Mucosa of descending colon (tissue), 3 donors: Measurements from ENCODE around the gene KRTAP4-8. TPM values are rescaled to one million over a fixed set of nuclear protein-coding genes. Genes with fewer than 3 reads are reported as not detected.
"Not testable (repeated sequence)": the region's sequence is repeated elsewhere in the genome, so short reads cannot be mapped to it uniquely, and the experiment has no call there.

Experiments
- ATAC-seq: fragments of 200-7000 bp; cut with Tn5 transposase; one replicate; pipeline ENCODE4 v1.9.1; 2020; ENCODE audit warnings: mild to moderate bottlenecking, moderate library complexity
- DNase-seq, 3 donors: peaks; one replicate each; pipeline ENCODE4 v3.0.0-alpha.2; 2020
- H3K36me3 ChIP-seq: fragments of 200-600 bp; one replicate; pipeline ENCODE4 v1.8.0; 2021; ENCODE audit warnings: low read depth, mild to moderate bottlenecking
- H3K4me1 ChIP-seq: fragments of 200-600 bp; one replicate; pipeline ENCODE4 v1.8.0; 2021; ENCODE audit warnings: low read depth, mild to moderate bottlenecking
- H3K4me3 ChIP-seq: fragments of 200-600 bp; one replicate; pipeline ENCODE4 v1.8.0; 2021; ENCODE audit warnings: mild to moderate bottlenecking
- H3K9me3 ChIP-seq: fragments of 200-600 bp; one replicate; pipeline ENCODE4 v1.8.0; 2021; ENCODE audit warnings: mild to moderate bottlenecking
- CTCF ChIP-seq: fragments of 200-600 bp; IDR thresholded peaks from one replicate; pipeline ENCODE4 v1.8.0; 2022; ENCODE audit warnings: antibody characterized with exemption, mild to moderate bottlenecking
- intact Hi-C, 2 donors: fragments of 100-400 bp; cut with DNase I in 1 of 2; cut with micrococcal nuclease in 1 of 2; formaldehyde crosslinking; loops; one replicate each; pipeline versions ENCODE4 v1.11.0 to v1.11.1; 2022; cut with DNase I, micrococcal nuclease
- total RNA-seq, 3 donors: library from RNA; stranded (reverse); fragmentation: NEBNext Ultra II Directional in 2 of 3; extraction: Animal tissue kit (Norgen Biotek cat#: 25700) in 2 of 3; gene quantifications; one replicate each; pipeline versions ENCODE4 v1.2.1 to v1.2.4, GENCODE V29; 2021 to 2023
- donor health status: DM: no; HTN: no; CAD: no; lungs with moderate emphysema.
- donor health status: DM: no; HTN: no; CAD: no.
- donor health status: DM: no; HTN: yes; CAD: no.

Gene KRTAP4-8
- total RNA-seq, 3 donors from 2014 or later: not detected

DNA sequence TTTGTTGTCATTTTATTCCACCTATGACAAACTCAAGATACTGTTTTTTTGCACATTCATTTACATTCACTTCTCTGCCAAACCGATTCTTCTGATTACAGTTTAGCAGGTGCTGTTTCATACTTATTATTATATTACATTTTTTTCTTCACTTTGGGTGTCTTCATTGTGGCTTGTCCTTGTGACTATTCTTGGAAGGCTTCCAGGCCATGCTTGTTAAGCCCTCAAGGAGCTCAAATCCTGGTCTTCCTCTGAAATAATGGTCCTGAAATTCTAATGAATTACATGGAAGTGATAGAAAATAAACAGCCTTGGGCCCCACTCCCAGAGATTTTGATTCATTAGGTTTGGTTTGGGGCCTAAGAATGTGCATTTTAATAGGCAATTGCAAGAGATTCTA, 33.6 kb downstream of the KRTAP4-8 start:
- no peaks in the 10 kb centered on the region for H3K9me3 ChIP-seq
- ATAC-seq: no peak
- H3K4me3 ChIP-seq: no peak overlapping the region
- DNase-seq: no peak
- TF ChIP-seq CTCF: no peak
- H3K36me3 ChIP-seq: no peaks in the 10 kb centered on the region
- no peaks in the 10 kb centered on the region for H3K4me1 ChIP-seq
- intact Hi-C loops: no loop called here

DNA sequence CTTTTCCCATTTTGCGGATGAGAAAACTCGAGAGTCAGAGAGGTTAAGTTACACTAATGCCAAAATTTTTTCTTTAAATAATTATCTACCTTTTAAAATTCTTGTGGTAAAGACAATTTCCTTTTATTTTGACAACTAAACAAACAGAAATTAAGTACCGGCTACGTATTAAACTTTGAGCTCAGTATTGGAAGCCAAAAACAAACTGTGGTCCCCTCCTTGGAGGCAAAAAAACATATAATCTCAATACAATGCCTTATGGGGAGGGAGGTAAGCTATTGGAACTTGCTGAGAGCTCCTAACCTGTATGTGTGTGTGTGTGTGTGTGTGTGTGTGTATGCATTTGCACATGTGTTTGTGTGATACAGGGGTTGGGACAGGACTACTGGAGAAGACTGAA, 34.5 kb downstream of the KRTAP4-8 start:
- Histone ChIP-seq H3K4me3 (no peak overlapping the region), H3K36me3 (no peaks in the 10 kb centered on the region), H3K4me1 (no peaks in the 10 kb centered on the region), H3K9me3 (no peaks in the 10 kb centered on the region)
- DNase-seq (no peak), ATAC-seq (no peak)
- intact Hi-C loops: no loop called here
- no peak for TF ChIP-seq CTCF

- ATAC-seq: no peak
- DNase-seq: no peak
- intact Hi-C loops: no loop called here
- Histone ChIP-seq H3K4me1 (no peaks in the 10 kb centered on the region), H3K9me3 (no peaks in the 10 kb centered on the region), H3K36me3 (no peaks in the 10 kb centered on the region), H3K4me3 (no peak overlapping the region)
- TF ChIP-seq CTCF: no peak
These were observed 36.0 kb downstream of the KRTAP4-8 start for GRCh38 chr17:41061964-41062363.

DNA sequence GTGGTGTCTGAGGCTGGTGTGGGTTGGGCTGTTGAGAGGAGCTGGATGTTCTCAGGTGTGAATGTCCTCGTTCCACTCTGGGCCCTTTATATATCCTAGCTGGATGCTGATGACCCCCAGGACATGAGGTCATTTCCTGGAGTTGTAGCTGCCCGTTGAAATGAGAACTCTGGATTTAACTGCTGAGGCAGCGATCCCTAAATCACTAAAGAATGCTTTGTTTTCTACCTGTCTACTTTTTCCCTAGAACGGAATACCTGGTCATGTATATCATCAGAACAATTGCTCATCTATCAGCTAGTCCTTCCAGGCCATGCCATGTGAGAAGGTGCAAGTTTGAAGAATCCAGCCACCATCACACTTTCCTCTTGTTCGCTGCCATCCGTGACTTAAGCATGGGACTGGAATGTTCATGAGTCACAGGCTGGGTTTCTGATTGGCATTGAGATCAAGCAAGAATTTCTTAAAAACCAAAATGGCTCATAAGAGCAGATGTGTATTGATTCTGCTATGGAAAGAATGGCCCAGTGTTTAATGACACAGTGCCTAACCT, 37.8 kb downstream of the KRTAP4-8 start, which contains the start of gene KRTAP2-3:
TSS of gene KRTAP2-3 (minus strand) at position 63 of the 553 bp plus-strand sequence. CDS start 64 bp downstream, outside the sequence.
- no peaks in the 10 kb centered on the region for H3K4me1 ChIP-seq
- H3K9me3 ChIP-seq: no peaks in the 10 kb centered on the region
- ATAC-seq: no peak
- TF ChIP-seq CTCF: no peak
- H3K36me3 ChIP-seq: no peaks in the 10 kb centered on the region
- intact Hi-C loops: no loop called here
- no peak within 1 kb of the TSS for H3K4me3 ChIP-seq
- no peak for DNase-seq

- intact Hi-C loops, H3K4me1 ChIP-seq, H3K4me3 ChIP-seq, H3K36me3 ChIP-seq, DNase-seq, ATAC-seq, H3K9me3 ChIP-seq: not testable (repeated sequence)
These were observed 38.5 kb downstream of the KRTAP4-8 start for GRCh38 chr17:41059276-41060051.

- H3K9me3 ChIP-seq: no peaks in the 10 kb centered on the region
- DNase-seq (no peak), ATAC-seq (no peak)
- no peaks in the 10 kb centered on the region for H3K4me1 ChIP-seq
- H3K36me3 ChIP-seq: no peaks in the 10 kb centered on the region
- intact Hi-C loops: no loop called here
- no peak for TF ChIP-seq CTCF
- H3K4me3 ChIP-seq: no peak overlapping the region
These were observed 39.2 kb downstream of the KRTAP4-8 start for GRCh38 chr17:41058741-41059140.
